Thyroid gland (tissue), 4 donors: ENCODE measurements around the gene SLC30A3.

Source experiments
- CTCF ChIP-seq, 6 experiments: fragments of 200-600 bp in 3 of 6; fragments of 450-650 bp in 3 of 6; sonication (generic) in 3 of 6; IDR thresholded peaks; one replicate each; pipeline ENCODE4 v1.5.1; 2016 to 2019; ENCODE audit warnings: antibody characterized with exemption in 6 of 6, mild to moderate bottlenecking in 2 of 6, inconsistent platforms in 1 of 6, moderate library complexity in 1 of 6
- POLR2A ChIP-seq, 2 donors: fragments of 450-650 bp; IDR thresholded peaks; one replicate each; pipeline ENCODE4 v1.6.1; 2017; ENCODE audit warnings: antibody characterized with exemption in 2 of 2, mild to moderate bottlenecking in 2 of 2, moderate library complexity in 1 of 2

- TF ChIP-seq CTCF (IDR thresholded peaks at IDR 0.05) (no peak), POLR2A (IDR thresholded peaks at IDR 0.05) (no peak)
Observed at GRCh38 chr2:27312152-27312551, 49.3 kb upstream of the SLC30A3 start.
